WI38 (cell line): ENCODE data around the gene ERO1B.
"Not testable (repeated sequence)": the region's sequence is repeated elsewhere in the genome, so short reads cannot be mapped to it uniquely, and the experiment has no call there.

Experiments
- H3K4me3 ChIP-seq: 2 replicates; pipeline ENCODE4 v1.5.1; 2011; ENCODE audit warnings: low read depth, mild to moderate bottlenecking, control low read depth, low read length
- CTCF ChIP-seq: IDR thresholded peaks from 2 replicates; pipeline ENCODE4 v1.5.1; 2012; ENCODE audit warnings: low read depth, mild to moderate bottlenecking, control low read depth, low read length

Gene ERO1B

GRCh38 chr1:236320671-236321070 lies 38.9 kb upstream of the ERO1B start:
- no peak for TF ChIP-seq CTCF
- no peak overlapping the region for H3K4me3 ChIP-seq

DNA sequence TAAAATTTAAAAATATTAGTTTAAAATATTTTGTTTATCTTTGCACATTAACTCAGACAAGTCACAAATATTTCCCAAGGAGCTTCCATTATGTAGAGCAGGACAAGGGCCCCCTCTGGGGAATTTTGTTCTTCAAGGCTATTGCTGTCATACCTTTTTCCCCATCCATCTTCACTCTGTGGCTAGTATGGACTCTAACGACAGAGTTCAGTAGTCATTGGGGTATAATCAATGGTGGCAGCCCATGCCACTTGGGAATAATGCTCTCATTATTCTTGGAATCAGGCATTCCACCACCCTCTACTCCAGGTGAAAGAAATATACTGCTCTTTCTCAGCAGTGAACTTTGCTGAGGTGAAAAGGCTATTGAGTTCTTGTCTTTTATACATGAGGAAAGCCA lies 38.5 kb upstream of the ERO1B start:
- H3K4me3 ChIP-seq = no peak overlapping the region
- TF ChIP-seq CTCF = no peak

DNA sequence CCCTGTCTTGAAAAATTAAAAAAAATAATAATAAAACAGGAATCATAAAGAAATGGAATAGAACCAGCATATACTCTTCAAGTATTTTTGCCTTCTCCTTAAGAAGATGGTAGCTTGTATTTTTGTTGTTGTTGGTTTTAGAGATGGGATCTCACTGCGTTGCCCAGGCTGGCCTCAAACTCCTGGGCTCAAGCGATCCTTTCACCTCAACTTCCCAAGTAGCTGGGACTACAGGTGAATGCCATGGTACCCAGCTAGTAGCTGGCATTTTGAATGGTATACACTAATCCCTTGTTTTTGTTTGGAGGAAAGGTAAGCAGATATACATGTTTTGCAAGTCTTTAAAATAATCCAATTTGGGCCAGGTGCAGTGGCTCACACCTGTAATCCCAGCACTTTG lies 34.7 kb upstream of the ERO1B start:
- no peak for TF ChIP-seq CTCF
- H3K4me3 ChIP-seq = no peak overlapping the region

DNA sequence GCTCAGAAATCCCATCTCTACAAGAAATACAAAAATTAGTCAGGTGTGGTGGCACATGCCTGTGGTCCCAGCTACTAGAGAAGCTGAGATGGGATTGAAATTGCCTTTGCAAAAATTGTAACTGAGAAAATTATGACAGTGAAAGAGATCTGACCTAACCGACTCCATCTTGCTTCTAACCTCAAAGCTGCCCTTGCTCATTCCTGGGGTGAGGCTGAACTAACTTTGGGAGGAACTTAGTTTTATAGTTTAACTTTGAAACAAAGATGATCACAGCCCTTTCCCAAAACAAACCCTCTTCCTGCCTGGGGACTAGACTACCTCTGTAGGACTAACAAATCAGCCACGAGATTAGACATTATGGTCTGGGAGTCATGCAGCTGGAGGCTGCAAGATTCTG lies 33.8 kb upstream of the ERO1B start:
- H3K4me3 ChIP-seq = no peak overlapping the region
- no peak for TF ChIP-seq CTCF

DNA sequence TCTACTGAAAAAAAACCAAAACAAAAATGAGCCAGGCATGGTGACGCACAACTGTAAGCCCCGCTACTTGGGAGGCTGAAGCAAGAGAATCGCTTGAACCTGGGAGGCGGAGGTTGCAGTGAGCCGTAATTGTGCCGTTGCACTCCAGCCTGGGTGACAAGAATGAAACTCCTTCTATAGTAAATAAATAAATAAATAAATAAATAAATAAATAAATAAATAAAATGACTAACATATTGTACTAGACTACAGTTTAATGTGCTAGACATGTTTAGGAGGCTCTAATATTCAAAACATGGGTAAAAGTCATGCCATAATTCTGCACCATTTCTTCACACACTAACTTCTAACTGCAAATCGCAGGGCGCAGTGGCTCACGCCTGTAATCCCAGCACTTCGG lies 33.3 kb upstream of the ERO1B start:
- H3K4me3 ChIP-seq = no peak overlapping the region
- TF ChIP-seq CTCF = no peak

GRCh38 chr1:236314050-236314449 lies 32.3 kb upstream of the ERO1B start:
- H3K4me3 ChIP-seq = not testable (repeated sequence)

GRCh38 chr1:236313427-236313826 lies 31.7 kb upstream of the ERO1B start:
- no peak overlapping the region for H3K4me3 ChIP-seq
- no peak for TF ChIP-seq CTCF

- TF ChIP-seq CTCF = 0 out of 2 replicates have a peak, but pooled peaks have one; percentile 14
- no peak overlapping the region for H3K4me3 ChIP-seq
Observed at GRCh38 chr1:236311040-236311439, 29.3 kb upstream of the ERO1B start.
